MM.1S (cell line): Measurements from ENCODE around the gene TPCN1.

Source experiments
- DNase-seq: peaks from one replicate; pipeline ENCODE4 v3.0.0-alpha.2; 2015
- H2AFZ ChIP-seq: fragments of 300-600 bp; sonication (generic); 2 replicates; pipeline ENCODE4 v1.6.0; 2016; ENCODE audit warnings: antibody characterized with exemption, low read length
- H3F3A ChIP-seq: fragments of 300-600 bp; sonication (generic); 2 replicates; pipeline ENCODE4 v1.6.1; 2016; ENCODE audit warnings: mild to moderate bottlenecking, antibody characterized with exemption, low read length, moderate library complexity, mixed read lengths; ENCODE audit not compliant: insufficient read depth
- H3K27ac ChIP-seq: fragments of 300-600 bp; sonication (generic); 2 replicates; pipeline ENCODE4 v1.5.1; 2016; ENCODE audit warnings: mild to moderate bottlenecking, low read length
- H3K27me3 ChIP-seq: fragments of 300-600 bp; sonication (generic); replicated peaks from 2 replicates; pipeline ENCODE4 v1.6.0; 2016; ENCODE audit warnings: low read length; ENCODE audit not compliant: insufficient read depth
- H3K36me3 ChIP-seq: fragments of 300-600 bp; sonication (generic); replicated peaks from 2 replicates; pipeline ENCODE4 v1.6.1; 2016; ENCODE audit warnings: mild to moderate bottlenecking, low read length, mixed read lengths; ENCODE audit not compliant: insufficient read depth
- H3K4me1 ChIP-seq: fragments of 300-600 bp; sonication (generic); 2 replicates; pipeline ENCODE4 v1.6.1; 2016; ENCODE audit warnings: low read length, mixed read lengths
- H3K4me2 ChIP-seq: fragments of 300-600 bp; sonication (generic); 2 replicates; pipeline ENCODE4 v1.6.0; 2016; ENCODE audit warnings: low read depth, low read length
- H3K4me3 ChIP-seq: fragments of 300-600 bp; sonication (generic); 2 replicates; pipeline ENCODE4 v1.5.1; 2016; ENCODE audit warnings: low read length, mixed read lengths
- H3K79me2 ChIP-seq: fragments of 300-600 bp; sonication (generic); 2 replicates; pipeline ENCODE4 v1.6.1; 2016; ENCODE audit warnings: mixed run types, low read length, mixed read lengths
- H3K9ac ChIP-seq: fragments of 300-600 bp; sonication (generic); 2 replicates; pipeline ENCODE4 v1.6.1; 2016; ENCODE audit warnings: low read length, mixed read lengths
- H3K9me2 ChIP-seq: fragments of 300-600 bp; sonication (generic); replicated peaks from 2 replicates; pipeline ENCODE4 v1.6.1; 2016; ENCODE audit warnings: mild to moderate bottlenecking, low read length, mixed read lengths; ENCODE audit not compliant: insufficient read depth
- H3K9me3 ChIP-seq: fragments of 300-600 bp; sonication (generic); replicated peaks from 2 replicates; pipeline ENCODE4 v1.6.1; 2016; ENCODE audit warnings: mild to moderate bottlenecking, low read length, mixed read lengths; ENCODE audit not compliant: insufficient read depth
- H4K20me1 ChIP-seq: fragments of 300-600 bp; sonication (generic); 2 replicates; pipeline ENCODE4 v1.6.1; 2016; ENCODE audit warnings: mild to moderate bottlenecking, low read length, moderate library complexity, mixed read lengths; ENCODE audit not compliant: insufficient read depth
- EZH2 ChIP-seq: fragments of 300-600 bp; sonication (generic); optimal IDR thresholded peaks from 2 replicates; pipeline ENCODE3; 2017; ENCODE audit warnings: low read depth, mild to moderate bottlenecking, antibody characterized with exemption, low read length, mixed read lengths
- EZH2phosphoT487 ChIP-seq: fragments of 300-600 bp; sonication (generic); IDR thresholded peaks from 2 replicates; pipeline ENCODE4 v1.6.1; 2018; ENCODE audit warnings: antibody characterized with exemption, low read length
- TF ChIP-seq, protein P1 (sequence below): fragments of 300-600 bp; sonication (generic); IDR thresholded peaks from 2 replicates; pipeline ENCODE4 v1.5.1; 2016; ENCODE audit warnings: antibody characterized with exemption, low read length, mixed read lengths

The TPCN1 gene

GRCh38 chr12:113232089-113232839 lies 11.0 kb downstream of the TPCN1 start:
- no peaks in the 10 kb centered on the region for H3K27me3 ChIP-seq
- H3K9me3 ChIP-seq: no peaks in the 10 kb centered on the region
- no peak overlapping the region for H3K4me2 ChIP-seq
- no peak overlapping the region for H3K4me3 ChIP-seq
- H4K20me1 ChIP-seq: no peaks in the 10 kb centered on the region
- peaks cover 14% of the 10 kb centered on the region; the same call in 1 of the 2 replicates for H3F3A ChIP-seq
- no peaks in the 10 kb centered on the region for H3K9me2 ChIP-seq
- no peak for DNase-seq
- H3K79me2 ChIP-seq: 0 out of 2 replicates have a peak, but pooled peaks cover 3% of the 10 kb centered on the region
- H2AFZ ChIP-seq: no peak overlapping the region
- H3K9ac ChIP-seq: no peak overlapping the region
- H3K4me1 ChIP-seq: peaks cover 21% of the 10 kb centered on the region
- no peak overlapping the region for H3K27ac ChIP-seq
- H3K36me3 ChIP-seq: no peaks in the 10 kb centered on the region
- TF ChIP-seq EZH2 (no peak), EZH2phosphoT487 (no peak)
- TF ChIP-seq, protein P1, sequence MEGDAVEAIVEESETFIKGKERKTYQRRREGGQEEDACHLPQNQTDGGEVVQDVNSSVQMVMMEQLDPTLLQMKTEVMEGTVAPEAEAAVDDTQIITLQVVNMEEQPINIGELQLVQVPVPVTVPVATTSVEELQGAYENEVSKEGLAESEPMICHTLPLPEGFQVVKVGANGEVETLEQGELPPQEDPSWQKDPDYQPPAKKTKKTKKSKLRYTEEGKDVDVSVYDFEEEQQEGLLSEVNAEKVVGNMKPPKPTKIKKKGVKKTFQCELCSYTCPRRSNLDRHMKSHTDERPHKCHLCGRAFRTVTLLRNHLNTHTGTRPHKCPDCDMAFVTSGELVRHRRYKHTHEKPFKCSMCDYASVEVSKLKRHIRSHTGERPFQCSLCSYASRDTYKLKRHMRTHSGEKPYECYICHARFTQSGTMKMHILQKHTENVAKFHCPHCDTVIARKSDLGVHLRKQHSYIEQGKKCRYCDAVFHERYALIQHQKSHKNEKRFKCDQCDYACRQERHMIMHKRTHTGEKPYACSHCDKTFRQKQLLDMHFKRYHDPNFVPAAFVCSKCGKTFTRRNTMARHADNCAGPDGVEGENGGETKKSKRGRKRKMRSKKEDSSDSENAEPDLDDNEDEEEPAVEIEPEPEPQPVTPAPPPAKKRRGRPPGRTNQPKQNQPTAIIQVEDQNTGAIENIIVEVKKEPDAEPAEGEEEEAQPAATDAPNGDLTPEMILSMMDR: no peak

DNA sequence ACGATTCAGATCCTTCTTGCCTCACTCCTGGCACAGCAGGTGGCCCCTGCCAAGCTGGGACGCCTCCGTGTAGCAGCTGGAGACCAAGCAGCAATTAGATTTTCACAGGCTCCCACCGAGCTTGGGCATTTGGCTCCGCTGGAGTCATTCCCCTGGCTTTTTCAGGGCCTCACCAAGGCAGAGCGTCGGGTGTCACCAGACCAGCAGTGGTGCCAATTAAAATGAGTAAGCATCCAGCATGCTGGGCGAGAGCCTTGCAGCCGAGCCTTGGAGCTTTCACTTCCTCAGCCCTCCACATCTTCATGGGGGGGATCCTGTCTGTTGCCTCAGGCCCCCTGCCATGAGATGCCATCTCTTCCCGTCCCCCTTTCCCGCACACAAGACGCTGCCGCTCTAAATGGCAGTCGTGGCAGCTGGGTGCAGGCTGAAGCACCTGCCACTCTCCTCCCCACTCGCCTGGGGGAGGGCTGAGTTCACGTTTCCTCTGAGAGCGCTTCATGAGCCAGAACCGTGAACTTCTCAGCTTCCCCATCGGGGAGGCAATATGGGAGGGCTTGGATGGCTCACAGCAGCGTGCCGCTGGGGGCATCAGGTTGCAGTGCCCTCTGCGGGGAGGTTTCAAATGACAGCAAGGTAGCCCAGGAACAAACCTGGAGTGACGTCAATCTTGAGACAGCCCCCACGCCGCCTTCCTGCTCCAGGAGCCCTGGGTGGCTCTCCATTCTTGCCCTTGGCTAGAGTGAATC lies 11.7 kb downstream of the TPCN1 start:
- Histone ChIP-seq H3K4me2 (no peak overlapping the region), H3K9ac (no peak overlapping the region), H3K9me3 (no peaks in the 10 kb centered on the region), H2AFZ (no peak overlapping the region), H3K4me1 (peaks cover 21% of the 10 kb centered on the region), H3K36me3 (no peaks in the 10 kb centered on the region), H3K27me3 (no peaks in the 10 kb centered on the region), H3K79me2 (0 out of 2 replicates have a peak, but pooled peaks cover 3% of the 10 kb centered on the region), H3K4me3 (no peak overlapping the region), H3K9me2 (no peaks in the 10 kb centered on the region), H3F3A (peaks cover 14% of the 10 kb centered on the region; the same call in 1 of the 2 replicates), H3K27ac (no peak overlapping the region), H4K20me1 (no peaks in the 10 kb centered on the region)
- no peak for DNase-seq
- TF ChIP-seq EZH2 (no peak), EZH2phosphoT487 (no peak)
- TF ChIP-seq, protein P1: no peak

- Histone ChIP-seq H3F3A (peaks cover 9% of the 10 kb centered on the region; the same call in 1 of the 2 replicates), H2AFZ (no peak overlapping the region), H3K27ac (no peak overlapping the region), H3K4me1 (peaks cover 13% of the 10 kb centered on the region), H4K20me1 (no peaks in the 10 kb centered on the region), H3K4me2 (no peak overlapping the region), H3K9me3 (no peaks in the 10 kb centered on the region), H3K9ac (no peak overlapping the region), H3K27me3 (no peaks in the 10 kb centered on the region), H3K79me2 (0 out of 2 replicates have a peak, but pooled peaks cover 3% of the 10 kb centered on the region), H3K36me3 (no peaks in the 10 kb centered on the region), H3K9me2 (no peaks in the 10 kb centered on the region), H3K4me3 (no peak overlapping the region)
- TF ChIP-seq, protein P1: no peak
- TF ChIP-seq EZH2 (no peak), EZH2phosphoT487 (no peak)
- DNase-seq: no peak
Observed at GRCh38 chr12:113233967-113234366, 12.7 kb downstream of the TPCN1 start.
